HepG2 (cell line): ENCODE data around the gene TAF5. TPM values are rescaled to one million over a fixed set of nuclear protein-coding genes. Genes with fewer than 3 reads are reported as not detected.
A peak's percentile ranks its signal among the peaks of the same experiment; 100 is the strongest.

ENCODE experiments used
- NAIF1 ChIP-seq: sonication (generic); formaldehyde crosslinking; IDR thresholded peaks from 2 replicates; pipeline ENCODE4 v1.5.0; 2020; ENCODE audit warnings: mild to moderate bottlenecking, missing genetic modification reagents, borderline replicate concordance
- NCOA1 ChIP-seq: sonication (generic); formaldehyde crosslinking; IDR thresholded peaks from 2 replicates; pipeline ENCODE4 v1.9.0; 2021; ENCODE audit warnings: missing genetic modification reagents
- NRL ChIP-seq: sonication (generic); formaldehyde crosslinking; IDR thresholded peaks from 2 replicates; pipeline ENCODE4 v1.5.0; 2020; ENCODE audit warnings: missing genetic modification reagents, mild to moderate bottlenecking, moderate library complexity, borderline replicate concordance
- TOPORS ChIP-seq: sonication (generic); formaldehyde crosslinking; IDR thresholded peaks from 2 replicates; pipeline ENCODE4 v1.8.0; 2023; ENCODE audit warnings: mild to moderate bottlenecking, missing genetic modification reagents
- XBP1 ChIP-seq: sonication (generic); formaldehyde crosslinking; IDR thresholded peaks from 2 replicates; pipeline ENCODE4 v1.5.0; 2020; ENCODE audit warnings: missing genetic modification reagents
- ZMYM4 ChIP-seq: sonication (generic); formaldehyde crosslinking; IDR thresholded peaks from 2 replicates; pipeline ENCODE4 v1.8.1; 2023; ENCODE audit warnings: mild to moderate bottlenecking, missing genetic modification reagents
- ZNF136 ChIP-seq: sonication (generic); formaldehyde crosslinking; IDR thresholded peaks from 2 replicates; pipeline ENCODE4 v1.8.1; 2022; ENCODE audit warnings: low read depth, mild to moderate bottlenecking, moderate library complexity, missing genetic modification reagents
- ZNF501 ChIP-seq: sonication (generic); formaldehyde crosslinking; IDR thresholded peaks from 2 replicates; pipeline ENCODE4 v1.5.1; 2020; ENCODE audit warnings: mild to moderate bottlenecking, moderate library complexity, missing genetic modification reagents
- ZNF644 ChIP-seq: IDR thresholded peaks from 2 replicates; pipeline ENCODE4 v1.6.1; 2016; ENCODE audit warnings: low read depth
- ZNF83 ChIP-seq: sonication (generic); formaldehyde crosslinking; IDR thresholded peaks from 2 replicates; pipeline ENCODE4 v1.4.0; 2020; ENCODE audit warnings: missing genetic modification reagents, mild to moderate bottlenecking, borderline replicate concordance
- polyA plus RNA-seq, 8 experiments: library from polyadenylated mRNA; depleted of rRNA in 3 of 8; stranded (reverse) in 7 of 8; unstranded in 1 of 8; fragments of >200 nt; fragmentation: Illumina TruSeq in 4 of 8; extraction: Trizol in 4 of 8; gene quantifications; 2 replicates each; pipeline versions ENCODE4 v1.2.1 to v1.2.3, GENCODE V29; 2011 to 2016; ENCODE audit warnings: low read depth in 4 of 8, missing spikeins in 1 of 8, mixed read lengths in 1 of 8; ENCODE audit not compliant: insufficient read depth in 1 of 8
- total RNA-seq, 5 experiments: library from RNA; depleted of rRNA; stranded (reverse); fragments of >200 nt; fragmentation: Illumina TruSeq; extraction: Trizol; gene quantifications; 2 replicates each; pipeline ENCODE4 v1.2.3, GENCODE V29; 2016; ENCODE audit warnings: low read depth in 1 of 5
- TF ChIP-seq, protein P1 (sequence below): sonication (generic); formaldehyde crosslinking; IDR thresholded peaks from 2 replicates; pipeline ENCODE4 v1.5.0; 2020; ENCODE audit warnings: missing genetic modification reagents, mild to moderate bottlenecking, borderline replicate concordance
- TF ChIP-seq, protein P2 (sequence below): sonication (generic); formaldehyde crosslinking; conservative IDR thresholded peaks from 2 replicates; pipeline ENCODE4 v1.8.1; 2023; ENCODE audit warnings: missing genetic modification reagents

Gene TAF5
- total and polyA plus RNA-seq, 2 of the 13 experiments (the other 11 are each of a cell fraction or from before 2014, with no cell fraction given): 3.8 to 8.7 TPM

DNA sequence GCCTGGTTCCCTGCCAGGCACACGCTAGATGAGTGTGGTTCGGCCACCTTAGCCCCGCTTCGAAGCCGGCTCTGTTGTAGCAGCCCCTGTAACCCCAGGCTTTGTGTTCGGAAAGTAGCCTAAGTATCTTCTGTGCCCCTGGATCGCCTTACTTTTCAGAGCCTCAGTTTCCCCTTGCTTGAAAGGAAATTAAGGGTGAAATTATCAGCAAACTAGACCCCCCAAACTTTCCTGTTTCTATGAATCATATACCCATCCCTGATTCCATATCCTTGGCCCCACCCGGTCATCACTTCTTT, 29.0 kb downstream of the TAF5 start (continued):
- TF ChIP-seq, protein P1, sequence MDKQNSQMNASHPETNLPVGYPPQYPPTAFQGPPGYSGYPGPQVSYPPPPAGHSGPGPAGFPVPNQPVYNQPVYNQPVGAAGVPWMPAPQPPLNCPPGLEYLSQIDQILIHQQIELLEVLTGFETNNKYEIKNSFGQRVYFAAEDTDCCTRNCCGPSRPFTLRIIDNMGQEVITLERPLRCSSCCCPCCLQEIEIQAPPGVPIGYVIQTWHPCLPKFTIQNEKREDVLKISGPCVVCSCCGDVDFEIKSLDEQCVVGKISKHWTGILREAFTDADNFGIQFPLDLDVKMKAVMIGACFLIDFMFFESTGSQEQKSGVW (CRISPR knock-in tag): no peak
- no peak for TF ChIP-seq ZNF83 (CRISPR knock-in tag)
- 0 out of 2 replicates have a peak, but pooled peaks have one; percentile 34 for TF ChIP-seq XBP1 (CRISPR knock-in tag)
- no peak for TF ChIP-seq ZNF644 (CRISPR knock-in tag)
- 0 out of 2 replicates have a peak, but pooled peaks have one; percentile 7 for TF ChIP-seq NRL (CRISPR knock-in tag)
- TF ChIP-seq ZNF501 (CRISPR knock-in tag): peak; percentile 6; the same call in 1 of the 2 replicates
- TF ChIP-seq, protein P2, sequence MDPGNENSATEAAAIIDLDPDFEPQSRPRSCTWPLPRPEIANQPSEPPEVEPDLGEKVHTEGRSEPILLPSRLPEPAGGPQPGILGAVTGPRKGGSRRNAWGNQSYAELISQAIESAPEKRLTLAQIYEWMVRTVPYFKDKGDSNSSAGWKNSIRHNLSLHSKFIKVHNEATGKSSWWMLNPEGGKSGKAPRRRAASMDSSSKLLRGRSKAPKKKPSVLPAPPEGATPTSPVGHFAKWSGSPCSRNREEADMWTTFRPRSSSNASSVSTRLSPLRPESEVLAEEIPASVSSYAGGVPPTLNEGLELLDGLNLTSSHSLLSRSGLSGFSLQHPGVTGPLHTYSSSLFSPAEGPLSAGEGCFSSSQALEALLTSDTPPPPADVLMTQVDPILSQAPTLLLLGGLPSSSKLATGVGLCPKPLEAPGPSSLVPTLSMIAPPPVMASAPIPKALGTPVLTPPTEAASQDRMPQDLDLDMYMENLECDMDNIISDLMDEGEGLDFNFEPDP (CRISPR knock-in tag): no peak
- TF ChIP-seq ZNF136 (CRISPR knock-in tag): peak; percentile 7; the same call in 1 of the 2 replicates
- 0 out of 2 replicates have a peak, but pooled peaks have one; percentile 18 for TF ChIP-seq TOPORS (CRISPR knock-in tag)
- 0 out of 2 replicates have a peak, but pooled peaks have one; percentile 47 for TF ChIP-seq NCOA1 (CRISPR knock-in tag)
- TF ChIP-seq ZMYM4 (CRISPR knock-in tag): peak; percentile 17; the same call in 1 of the 2 replicates
- TF ChIP-seq NAIF1: 0 out of 2 replicates have a peak, but pooled peaks have one; percentile 4
